Caco-2 (cell line): Measurements from ENCODE around the gene NLGN1. TPM values are rescaled to one million over a fixed set of nuclear protein-coding genes. Genes with fewer than 3 reads are reported as not detected.

ENCODE experiments used
- BruUV-seq: library from RNA; stranded (reverse); fragments of 400-500 nt; replicated peaks from 2 replicates; lab custom pipeline; 2021; lab: Mats Ljungman, UMichigan
- CTCF ChIA-PET: fragments of 300-600 bp; sonication (Branson Sonifier 250); formaldehyde crosslinking; loops from one replicate; lab custom pipeline; 2022; ENCODE audit warnings: antibody characterized with exemption; lab: Charles Lee
- POLR2A ChIA-PET: fragments of 300-600 bp; sonication (Branson Sonifier 250); formaldehyde crosslinking; loops from one replicate; lab custom pipeline; 2022; ENCODE audit warnings: antibody characterized with exemption; lab: Charles Lee
- DNase-seq, 2 experiments: peaks; one replicate each; pipeline versions ENCODE4 v3.0.0 to v3.0.0-alpha.2; 2020 to 2022
- H3K27me3 ChIP-seq: replicated peaks from 2 replicates; pipeline ENCODE4 v1.6.0; 2011; ENCODE audit warnings: low read length; ENCODE audit not compliant: control insufficient read depth, insufficient read depth
- H3K36me3 ChIP-seq: 2 replicates; pipeline ENCODE4 v1.5.1; 2011; ENCODE audit warnings: low read length; ENCODE audit not compliant: control insufficient read depth, insufficient read depth
- H3K4me1 ChIP-seq: fragments of 250-450 bp; sonication (Bioruptor Pico); 2 replicates; pipeline ENCODE4 v1.5.1; 2020; ENCODE audit warnings: mild to moderate bottlenecking
- H3K4me3 ChIP-seq: 2 replicates; pipeline ENCODE4 v1.5.1; 2011; ENCODE audit warnings: low read depth, mild to moderate bottlenecking, control low read depth, low read length
- H3K9me3 ChIP-seq: fragments of 250-450 bp; sonication (Bioruptor Pico); 2 replicates; pipeline ENCODE4 v1.5.1; 2020; ENCODE audit warnings: mild to moderate bottlenecking, moderate library complexity
- H3K27ac Mint-ChIP-seq: one replicate; pipeline ENCODE4 v1.8.0; 2022; ENCODE audit warnings: mixed read lengths; ENCODE audit not compliant: unreplicated experiment
- H3K27me3 Mint-ChIP-seq: one replicate; pipeline ENCODE4 v1.8.0; 2022; ENCODE audit warnings: mixed read lengths; ENCODE audit not compliant: insufficient read depth, unreplicated experiment
- H3K36me3 Mint-ChIP-seq: one replicate; pipeline ENCODE4 v1.8.0; 2022; ENCODE audit warnings: mild to moderate bottlenecking, mixed read lengths; ENCODE audit not compliant: insufficient read depth, unreplicated experiment
- H3K4me1 Mint-ChIP-seq: one replicate; pipeline ENCODE4 v1.8.0; 2022; ENCODE audit warnings: low read depth, mixed read lengths; ENCODE audit not compliant: unreplicated experiment
- H3K4me3 Mint-ChIP-seq: one replicate; pipeline ENCODE4 v1.8.0; 2022; ENCODE audit warnings: mild to moderate bottlenecking, moderate library complexity, mixed read lengths; ENCODE audit not compliant: unreplicated experiment
- H3K9me3 Mint-ChIP-seq: one replicate; pipeline ENCODE4 v1.8.0; 2022; ENCODE audit warnings: mixed read lengths; ENCODE audit not compliant: unreplicated experiment
- CTCF ChIP-seq, 2 experiments: fragments of 200-600 bp in 1 of 2; IDR thresholded peaks; 1 replicate in 1 of 2; 2 replicates in 1 of 2; pipeline versions ENCODE4 v1.5.1 to v1.8.0; 2011 to 2022; ENCODE audit warnings: antibody characterized with exemption in 1 of 2, control low read depth in 1 of 2, inconsistent platforms in 1 of 2, low read depth in 1 of 2, low read length in 1 of 2, mild to moderate bottlenecking in 1 of 2, moderate library complexity in 1 of 2; ENCODE audit not compliant: insufficient read depth in 1 of 2, severe bottlenecking in 1 of 2, unreplicated experiment in 1 of 2
- intact Hi-C: fragments of 100-400 bp; cut with micrococcal nuclease; formaldehyde crosslinking; loops from one replicate; pipeline ENCODE4 v1.10.0; 2022; ENCODE audit not compliant: unreplicated experiment
- total RNA-seq: library from RNA; stranded (reverse); gene quantifications from 2 replicates; pipeline ENCODE4 v1.2.3, GENCODE V29; 2022

Gene NLGN1
- total RNA-seq, 1 experiment from 2014 or later, result not detected

GRCh38 chr3:174125267-174125824 lies 727.8 kb downstream of the NLGN1 start:
- no peaks in the 10 kb centered on the region for H3K27me3 Mint-ChIP-seq
- Histone ChIP-seq H3K27me3 (no peaks in the 10 kb centered on the region), H3K9me3 (no peaks in the 10 kb centered on the region), H3K4me1 (no peaks in the 10 kb centered on the region), H3K4me3 (no peak overlapping the region), H3K36me3 (no peaks in the 10 kb centered on the region)
- peak in 1 of 2 experiments; percentile 51 for TF ChIP-seq CTCF (IDR thresholded peaks at IDR 0.05; ENCODE audit: insufficient read depth in 1 of 2, low read depth in 1 of 2, low read length in 1 of 2, severe bottlenecking in 1 of 2, unreplicated experiment in 1 of 2)
- no peaks in the 10 kb centered on the region for H3K9me3 Mint-ChIP-seq
- peak in 1 of 2 experiments; percentile 32 for DNase-seq
- no peaks in the 10 kb centered on the region for H3K36me3 Mint-ChIP-seq
- ChIA-PET POLR2A (no interaction called here), CTCF (interaction anchor here (0.5 kb wide), 2 partner anchors 427 to 1395 kb away, joined by 3 read pairs; no protein-coding TSS in a partner anchor)
- H3K4me1 Mint-ChIP-seq, result peaks cover 22% of the 10 kb centered on the region
- H3K27ac Mint-ChIP-seq, result no peak overlapping the region
- no peak overlapping the region for H3K4me3 Mint-ChIP-seq
- no TSS peak for BruUV-seq
- intact Hi-C loops, result loop anchor here (10.0 kb wide), 1 partner anchor 219 kb away; no protein-coding TSS in a partner anchor

- Mint-ChIP-seq H3K27me3 (no peaks in the 10 kb centered on the region), H3K36me3 (no peaks in the 10 kb centered on the region), H3K4me1 (peaks cover 22% of the 10 kb centered on the region), H3K4me3 (no peak overlapping the region), H3K9me3 (no peaks in the 10 kb centered on the region), H3K27ac (no peak overlapping the region)
- intact Hi-C loops, result loop anchor here (10.0 kb wide), 1 partner anchor 218 kb away; no protein-coding TSS in a partner anchor
- H3K4me1 ChIP-seq, result no peaks in the 10 kb centered on the region
- CTCF ChIA-PET, result no interaction called here
- no TSS peak for BruUV-seq
- H3K4me3 ChIP-seq, result no peak overlapping the region
- H3K9me3 ChIP-seq, result no peaks in the 10 kb centered on the region
- no peak for TF ChIP-seq CTCF (IDR thresholded peaks at IDR 0.05; ENCODE audit: insufficient read depth in 1 of 2, low read depth in 1 of 2, low read length in 1 of 2, severe bottlenecking in 1 of 2, unreplicated experiment in 1 of 2)
- no peaks in the 10 kb centered on the region for H3K27me3 ChIP-seq
- no peaks in the 10 kb centered on the region for H3K36me3 ChIP-seq
- DNase-seq, result no peak
- POLR2A ChIA-PET, result interaction anchor here (0.7 kb wide), 1 partner anchor 385 kb away, joined by 4 read pairs; no protein-coding TSS in a partner anchor
These were observed 729.6 kb downstream of the NLGN1 start for GRCh38 chr3:174126990-174127758.

GRCh38 chr3:174132006-174132405 lies 734.5 kb downstream of the NLGN1 start:
- ChIA-PET CTCF (no interaction called here), POLR2A (no interaction called here)
- no peak overlapping the region for H3K4me3 ChIP-seq
- Mint-ChIP-seq H3K27ac (no peak overlapping the region), H3K4me1 (peaks cover 12% of the 10 kb centered on the region), H3K27me3 (no peaks in the 10 kb centered on the region), H3K9me3 (no peaks in the 10 kb centered on the region), H3K36me3 (no peaks in the 10 kb centered on the region), H3K4me3 (no peak overlapping the region)
- no peaks in the 10 kb centered on the region for H3K27me3 ChIP-seq
- no peaks in the 10 kb centered on the region for H3K4me1 ChIP-seq
- intact Hi-C loops, result no loop called here
- no peak for TF ChIP-seq CTCF (IDR thresholded peaks at IDR 0.05; ENCODE audit: insufficient read depth in 1 of 2, low read depth in 1 of 2, low read length in 1 of 2, severe bottlenecking in 1 of 2, unreplicated experiment in 1 of 2)
- BruUV-seq, result no TSS peak
- H3K36me3 ChIP-seq, result no peaks in the 10 kb centered on the region
- no peaks in the 10 kb centered on the region for H3K9me3 ChIP-seq
- DNase-seq, result no peak
